ENCODE data around the gene ZNF185. TPM values are rescaled to one million over a fixed set of nuclear protein-coding genes. Genes with fewer than 3 reads are reported as not detected.

Gene ZNF185
- total RNA-seq, 1 donor, result 24.9 TPM

DNA sequence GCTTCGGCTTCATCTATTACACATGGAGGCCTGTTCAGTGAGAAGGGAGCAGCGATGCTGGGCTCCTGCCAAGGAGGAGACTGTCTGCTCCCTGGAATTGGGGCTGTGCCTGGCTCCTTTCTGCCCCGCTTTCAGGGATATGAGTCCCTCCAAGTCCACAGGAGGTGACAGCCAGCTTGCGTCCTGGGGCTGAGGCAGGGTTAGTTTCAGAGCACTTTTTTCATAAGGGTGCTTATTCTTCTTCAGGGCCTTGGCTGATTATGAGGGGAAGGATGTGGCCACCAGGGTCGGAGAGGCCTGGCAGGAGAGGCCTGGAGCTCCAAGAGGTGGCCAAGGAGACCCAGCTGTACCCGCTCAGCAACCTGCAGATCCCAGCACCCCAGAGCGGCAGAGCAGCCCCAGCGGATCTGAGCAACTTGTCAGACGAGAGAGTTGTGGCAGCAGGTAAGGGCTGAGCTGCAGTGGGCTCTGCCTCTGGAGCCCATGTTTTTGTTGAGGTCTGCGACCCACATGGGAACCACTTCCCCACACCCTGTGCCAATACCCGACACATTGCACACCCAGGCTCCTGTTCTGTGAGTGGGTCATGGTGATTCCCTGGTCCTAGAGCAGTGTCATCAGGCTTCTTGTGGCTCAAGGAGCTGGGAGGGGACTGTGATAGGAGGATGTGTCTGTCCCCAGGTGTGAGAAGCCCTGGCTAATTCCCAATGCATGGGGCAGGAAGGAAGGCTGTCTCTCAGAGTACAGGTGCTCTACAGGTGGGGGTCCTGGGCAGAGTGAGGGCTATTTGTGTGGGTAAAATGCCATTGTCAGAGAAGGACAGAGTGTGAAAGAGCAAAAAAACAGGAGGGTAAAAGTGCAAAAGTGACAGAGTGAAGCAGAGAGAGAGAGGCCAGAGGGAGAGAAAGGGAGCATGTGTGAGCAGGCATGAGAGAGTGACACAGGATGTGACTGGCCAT is 47.4 kb downstream of the ZNF185 start:
- no peaks in the 10 kb centered on the region for H3K9me3 ChIP-seq (ENCODE audit: low read depth, low read length)
- H3K4me1 ChIP-seq (ENCODE audit: insufficient read depth, low read length), result peaks cover 11% of the 10 kb centered on the region
- no peak overlapping the region for H3K4me3 ChIP-seq (ENCODE audit: low read length)
- no peaks in the 10 kb centered on the region for H3K27me3 ChIP-seq (ENCODE audit: insufficient read depth, low read length)

DNA sequence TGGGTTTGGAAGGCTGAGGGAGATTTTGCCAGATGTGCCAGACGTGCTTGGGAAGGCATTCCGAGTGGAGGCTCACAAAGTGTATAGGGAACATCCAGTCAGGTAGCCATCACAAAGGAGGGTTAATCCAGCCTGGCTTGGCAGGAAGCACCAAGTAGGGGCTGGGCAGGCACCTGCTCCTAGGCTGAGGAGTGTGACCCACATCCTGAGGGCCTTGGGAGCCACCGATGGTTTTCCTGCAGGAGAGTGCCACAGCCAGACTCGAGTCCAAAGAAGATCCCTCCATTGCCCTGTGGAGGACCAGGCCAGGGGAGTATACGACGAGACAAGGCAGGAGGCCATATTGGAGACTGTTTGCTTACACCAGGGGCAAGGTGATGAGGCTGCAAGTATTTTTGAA is 48.8 kb downstream of the ZNF185 start:
- Histone ChIP-seq H3K4me3 (ENCODE audit: low read length) (no peak overlapping the region), H3K4me1 (ENCODE audit: insufficient read depth, low read length) (peaks cover 6% of the 10 kb centered on the region), H3K27me3 (ENCODE audit: insufficient read depth, low read length) (no peaks in the 10 kb centered on the region), H3K9me3 (ENCODE audit: low read depth, low read length) (no peaks in the 10 kb centered on the region)

Other genes starting within 250 kb of the ZNF185 start
- not detected for gene MAGEA3, start 199.3 kb upstream of the ZNF185 start, total RNA-seq
- gene CSAG2, start 188.8 kb upstream of the ZNF185 start, total RNA-seq, result not detected
- gene MAGEA2B, start 183.4 kb upstream of the ZNF185 start, total RNA-seq, result 0.10 TPM
- not detected for gene CSAG1, start 164.3 kb upstream of the ZNF185 start, total RNA-seq
- gene MAGEA12, start 164.3 kb upstream of the ZNF185 start, total RNA-seq, result not detected
- gene MAGEA2, start 144.2 kb upstream of the ZNF185 start, total RNA-seq, result not detected
- not detected for gene CSAG3, start 138.8 kb upstream of the ZNF185 start, total RNA-seq
- not detected for gene MAGEA6, start 128.4 kb upstream of the ZNF185 start, total RNA-seq
- 9.7 TPM for gene CETN2, start 67.3 kb upstream of the ZNF185 start, total RNA-seq
- 2.7 TPM for gene NSDHL, start 67.0 kb upstream of the ZNF185 start, total RNA-seq
- not detected for gene PNMA5, start 96.0 kb downstream of the ZNF185 start, total RNA-seq
- 1.3 TPM for gene PNMA3, start 158.4 kb downstream of the ZNF185 start, total RNA-seq
- gene PNMA6A, start 174.4 kb downstream of the ZNF185 start, total RNA-seq, result 0.10 TPM